ENCODE results near the gene QTRT2.
A peak's percentile ranks its signal among the peaks of the same experiment; 100 is the strongest.

Gene QTRT2

DNA sequence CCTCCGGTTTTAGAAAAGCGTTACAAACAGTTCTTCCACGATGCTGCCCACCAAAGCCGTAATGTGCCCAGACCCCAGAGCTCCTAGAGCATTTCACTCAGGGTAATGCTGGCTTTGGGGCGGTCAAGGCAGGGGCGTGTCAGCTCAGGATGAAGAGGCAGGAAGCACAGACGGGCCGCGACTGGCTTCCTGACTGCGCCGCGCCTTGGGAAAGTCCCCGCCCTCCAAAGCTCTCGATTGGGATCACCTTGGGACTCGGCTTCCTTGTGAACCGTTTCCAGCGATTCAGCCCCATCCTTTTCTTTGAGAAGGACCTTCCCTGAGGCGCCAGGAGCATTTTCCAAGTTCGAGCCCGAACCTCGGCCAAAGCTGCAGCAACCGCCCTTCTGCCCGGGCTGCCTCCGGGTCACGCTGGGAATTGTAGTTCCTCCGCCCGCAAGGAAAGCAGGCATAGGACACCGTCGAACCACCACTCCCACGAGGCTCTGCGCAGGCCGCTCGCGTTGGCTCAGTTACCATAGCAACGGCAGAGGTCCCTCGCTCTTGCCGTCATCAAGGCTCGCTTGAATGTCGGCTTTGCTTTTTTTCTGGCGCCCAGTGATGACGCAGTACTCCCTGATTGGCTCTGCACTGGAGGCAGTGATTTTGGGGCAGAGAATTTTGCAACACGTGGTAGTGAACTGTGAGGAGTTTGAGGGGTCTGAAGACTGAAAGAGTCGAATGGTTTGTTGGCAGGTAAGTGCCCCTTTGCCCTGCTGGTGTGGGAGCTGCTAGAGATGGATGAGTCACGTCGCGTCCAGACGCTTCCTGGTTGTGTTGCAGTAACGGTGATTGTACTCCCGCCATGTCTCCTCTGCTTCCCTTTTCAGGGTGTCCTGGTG is at the start of gene QTRT2, which contains the start of gene CCDC191:
QTRT2 (plus strand) TSS at position 608 of the 881 bp plus-strand sequence. CDS start 8,521 bp downstream, outside the sequence.
CCDC191 (minus strand) TSS at position 397 of the 881 bp plus-strand sequence; CDS start at position 337, 60 bp downstream.
- DNase-seq (ENCODE audit: low read depth in 3 of 3), result peak; percentile 96 to 98 (median 97)

DNA sequence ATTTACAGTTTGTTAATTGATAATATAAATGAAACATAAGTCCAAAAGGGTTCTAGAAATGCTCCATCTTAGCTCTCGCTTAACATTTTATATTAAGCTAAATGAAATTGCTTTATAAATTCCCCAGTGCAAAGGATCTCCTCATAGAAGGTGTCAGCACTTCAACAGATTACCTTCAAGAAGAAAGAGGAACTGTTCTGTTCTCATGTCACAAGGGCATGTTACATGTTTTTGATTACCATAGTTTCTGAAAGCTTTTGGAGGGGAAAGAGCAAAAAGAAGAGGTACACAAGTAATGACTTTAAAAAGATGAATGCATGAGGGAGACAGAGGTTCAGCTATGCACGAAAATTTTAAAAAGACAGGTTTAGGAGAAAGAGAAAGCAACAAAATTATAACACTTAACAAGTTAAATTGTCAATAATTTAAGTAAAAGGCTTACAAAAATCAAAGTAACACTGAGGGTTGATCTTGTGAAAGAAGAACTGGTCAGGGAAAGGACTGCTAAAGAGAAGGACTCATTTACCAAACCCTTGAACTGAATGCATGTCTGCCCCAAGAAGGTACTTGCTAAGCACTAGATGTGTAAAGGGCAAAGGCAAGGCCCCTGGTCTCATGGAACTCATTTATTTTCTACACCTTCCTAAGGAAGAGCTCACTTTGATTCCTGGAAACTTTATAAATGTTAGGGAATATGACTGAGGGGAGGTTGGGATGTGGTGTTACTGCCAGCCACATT is 45.3 kb upstream of the QTRT2 start:
- no peak for DNase-seq (ENCODE audit: low read depth in 3 of 3)

DNA sequence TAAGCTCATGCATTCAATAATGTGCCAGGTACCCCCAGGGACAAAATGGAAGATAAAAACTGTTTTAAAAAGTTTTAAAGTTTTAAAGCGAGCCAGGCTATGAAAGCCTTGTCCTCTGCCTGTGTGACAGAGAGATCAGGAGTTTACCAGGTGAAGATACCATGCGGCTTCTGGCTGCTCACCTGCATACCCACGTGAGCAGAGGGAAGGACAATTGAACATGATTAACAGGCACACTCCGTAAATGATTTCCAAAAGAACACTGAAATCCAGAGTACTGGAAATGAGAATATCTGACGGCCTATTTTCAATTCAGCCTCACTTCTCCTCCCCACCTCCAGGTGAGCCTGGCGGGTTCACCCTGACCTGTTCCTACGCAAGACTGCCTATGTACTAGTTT is 42.3 kb upstream of the QTRT2 start:
- DNase-seq (ENCODE audit: low read depth in 3 of 3), result no peak

DNA sequence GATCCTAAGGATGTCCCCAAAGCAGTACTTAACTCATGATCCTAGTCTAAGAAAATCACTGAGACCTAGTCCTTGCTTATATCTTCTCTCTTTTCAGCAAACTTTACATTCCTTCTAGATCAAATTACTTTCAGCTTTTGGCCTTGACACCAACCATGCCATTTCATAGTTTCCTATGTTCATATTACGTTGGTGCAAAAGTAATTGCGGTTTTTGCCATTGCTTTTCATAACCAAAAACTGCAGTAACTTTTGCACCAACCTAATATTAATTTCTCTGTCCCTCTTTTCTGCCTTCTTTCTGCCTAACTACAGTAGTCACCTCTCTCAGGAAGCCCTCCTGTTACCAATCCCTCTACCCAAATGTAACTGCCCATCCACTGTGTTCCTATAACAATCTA is 37.1 kb upstream of the QTRT2 start:
- no peak for DNase-seq (ENCODE audit: low read depth in 3 of 3)

DNA sequence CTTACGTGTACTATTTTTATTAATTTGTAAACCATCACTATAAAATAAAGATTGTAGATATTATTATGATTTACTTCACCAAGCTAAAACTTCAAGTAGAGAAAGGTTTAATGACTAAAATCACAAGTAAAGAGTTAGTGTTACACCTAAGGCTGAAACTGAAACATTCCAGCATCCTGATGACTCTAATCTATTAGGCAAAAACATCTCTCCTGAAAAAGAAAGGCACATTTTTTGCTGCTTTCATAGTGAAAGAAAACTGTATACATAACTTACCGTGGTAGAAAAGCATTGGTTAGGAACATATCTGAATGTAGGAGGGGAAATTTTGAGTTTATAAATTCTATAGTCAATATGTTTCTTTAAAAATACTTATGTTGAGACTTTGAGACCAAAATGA is 35.6 kb upstream of the QTRT2 start:
- no peak for DNase-seq (ENCODE audit: low read depth in 3 of 3)

DNA sequence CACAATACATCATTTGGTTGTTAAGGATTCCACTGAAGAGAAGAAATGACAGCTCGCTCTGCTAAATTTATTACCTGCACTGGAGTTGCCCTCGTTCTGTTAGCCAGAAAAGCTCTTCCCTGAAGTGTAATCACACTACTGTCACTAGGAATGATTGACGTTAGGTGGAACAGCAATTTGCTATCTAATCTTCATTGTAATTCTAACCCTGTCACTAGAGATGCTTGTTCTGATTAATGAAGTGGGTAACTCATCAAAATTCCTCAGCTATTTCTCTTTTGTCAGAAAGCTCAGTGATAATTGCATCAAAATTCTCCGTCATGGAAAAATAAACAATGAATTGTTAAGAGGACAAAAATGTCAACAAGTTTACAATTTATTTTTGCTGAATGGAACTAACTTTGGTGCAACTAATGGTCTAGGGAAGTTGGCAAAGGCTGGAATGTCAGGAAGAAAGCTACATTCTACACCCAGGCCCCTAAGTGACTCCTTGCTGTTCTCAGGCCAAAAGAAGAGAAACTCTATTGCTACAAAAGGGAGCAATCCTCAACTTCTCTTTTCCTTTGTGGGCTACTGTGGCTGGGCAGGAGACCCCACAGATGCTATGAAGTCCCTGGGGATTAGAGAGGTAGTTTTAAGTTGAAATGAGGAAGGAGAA is 34.3 kb upstream of the QTRT2 start:
- DNase-seq (ENCODE audit: low read depth in 3 of 3), result no peak

DNA sequence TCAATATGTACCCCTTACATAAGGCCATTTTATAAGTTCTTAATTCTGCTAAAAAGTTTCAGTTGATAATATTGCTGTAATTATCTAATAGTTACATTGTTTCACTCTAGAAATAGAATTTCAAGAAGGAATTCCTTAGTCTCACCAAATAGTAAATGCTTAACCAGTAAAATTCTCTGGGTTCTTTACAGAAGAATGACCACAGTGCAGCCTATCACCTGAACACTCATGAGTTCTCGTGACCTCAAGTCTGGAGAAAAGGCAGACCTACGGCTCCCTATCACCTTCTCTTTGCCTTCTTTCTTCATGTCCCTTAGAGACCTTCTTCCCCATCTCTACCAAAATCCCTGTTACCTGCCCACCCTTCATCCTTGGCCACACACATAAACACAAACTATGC is 31.1 kb upstream of the QTRT2 start:
- DNase-seq (ENCODE audit: low read depth in 3 of 3), result no peak

DNA sequence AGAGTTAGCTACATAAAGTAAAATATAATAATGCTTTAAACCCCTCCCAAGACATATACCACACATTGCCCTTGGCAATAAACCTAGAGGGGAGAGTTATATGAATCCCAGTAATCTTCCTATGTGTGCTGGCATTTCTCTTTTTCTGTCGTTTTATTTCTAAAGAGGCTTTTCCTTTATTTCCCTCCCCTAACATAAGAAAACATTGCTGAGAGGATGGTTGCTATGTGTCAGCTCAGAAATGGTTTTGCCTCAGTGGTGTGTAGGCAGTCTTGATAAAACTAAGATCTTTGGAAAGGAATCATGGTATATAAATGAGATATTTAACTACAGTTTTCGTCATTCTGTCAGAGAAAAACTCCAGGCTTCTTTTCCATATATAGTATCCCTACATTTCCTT is 30.2 kb upstream of the QTRT2 start:
- no peak for DNase-seq (ENCODE audit: low read depth in 3 of 3)

DNA sequence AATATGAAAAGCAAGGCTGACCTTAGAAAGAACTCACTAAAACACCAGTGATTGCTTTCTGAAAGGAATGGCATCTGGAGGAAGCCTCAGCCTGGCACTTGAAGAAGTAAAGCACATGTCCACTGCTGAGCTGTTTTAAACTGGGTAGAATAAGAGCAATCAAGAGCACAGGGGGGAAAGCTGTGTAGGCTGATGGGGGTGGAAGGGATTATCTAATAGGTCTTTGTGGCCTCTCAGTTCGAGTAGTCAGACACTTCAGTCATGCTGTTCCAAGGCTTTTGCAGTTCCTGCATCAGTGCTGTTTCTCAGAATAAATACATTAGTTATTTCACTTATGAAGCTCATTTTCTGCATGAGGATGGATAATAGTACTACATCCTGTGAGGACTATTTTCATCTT is 22.8 kb upstream of the QTRT2 start:
- no peak for DNase-seq (ENCODE audit: low read depth in 3 of 3)

DNA sequence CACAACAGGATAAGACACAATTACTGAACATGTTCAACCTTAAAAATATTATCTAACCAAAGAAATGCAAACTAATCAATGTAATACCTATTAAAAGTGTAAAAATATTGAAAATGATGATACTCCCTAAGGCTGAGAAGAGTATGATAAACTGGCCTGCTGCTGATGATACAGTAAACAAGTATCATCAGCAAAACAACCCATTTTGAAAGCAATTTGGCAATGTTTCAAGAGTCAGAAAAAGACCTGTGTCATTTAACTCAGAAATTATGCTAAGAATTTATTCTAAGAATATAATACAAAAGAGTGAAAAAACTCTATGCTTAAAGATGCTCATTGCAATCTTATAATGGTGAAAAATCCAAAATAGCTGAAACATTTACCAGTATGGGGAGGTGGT is 22.3 kb upstream of the QTRT2 start:
- DNase-seq (ENCODE audit: low read depth in 3 of 3), result no peak

DNA sequence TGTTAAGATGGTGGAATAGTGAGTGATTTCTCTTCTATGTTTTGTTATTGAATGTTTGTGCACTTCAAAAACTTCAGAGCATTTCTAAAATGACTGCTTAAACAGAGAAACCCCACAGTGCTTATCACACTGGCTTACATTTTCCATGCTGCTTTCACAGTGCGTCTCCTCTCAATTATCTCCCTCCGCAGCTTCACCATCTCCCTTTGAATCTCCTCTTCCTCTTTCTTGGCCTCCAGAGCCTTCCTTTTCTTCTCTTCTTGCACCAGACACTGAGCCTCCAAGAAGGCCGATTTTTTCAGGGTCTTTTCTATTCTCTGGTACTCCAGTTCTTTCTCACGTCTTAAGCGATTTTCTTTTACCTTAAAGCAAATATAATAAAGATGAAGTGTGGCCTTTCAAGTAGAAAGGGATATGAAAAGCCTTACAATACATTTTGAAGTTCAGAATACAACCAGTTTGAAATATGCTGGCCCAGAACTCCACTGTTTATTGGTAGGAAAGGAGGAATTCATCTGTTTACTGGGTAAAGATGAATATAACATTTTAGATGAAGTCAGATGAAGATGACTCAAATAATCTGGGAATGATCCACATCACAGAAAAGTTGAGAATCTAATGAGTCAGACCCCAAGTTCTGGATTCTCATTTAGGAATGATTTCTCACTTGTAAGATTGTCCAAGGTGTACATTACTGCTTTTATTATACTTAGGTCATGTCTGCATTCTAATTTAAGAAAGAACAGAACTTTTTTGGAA is 21.6 kb upstream of the QTRT2 start:
- DNase-seq (ENCODE audit: low read depth in 3 of 3), result no peak

DNA sequence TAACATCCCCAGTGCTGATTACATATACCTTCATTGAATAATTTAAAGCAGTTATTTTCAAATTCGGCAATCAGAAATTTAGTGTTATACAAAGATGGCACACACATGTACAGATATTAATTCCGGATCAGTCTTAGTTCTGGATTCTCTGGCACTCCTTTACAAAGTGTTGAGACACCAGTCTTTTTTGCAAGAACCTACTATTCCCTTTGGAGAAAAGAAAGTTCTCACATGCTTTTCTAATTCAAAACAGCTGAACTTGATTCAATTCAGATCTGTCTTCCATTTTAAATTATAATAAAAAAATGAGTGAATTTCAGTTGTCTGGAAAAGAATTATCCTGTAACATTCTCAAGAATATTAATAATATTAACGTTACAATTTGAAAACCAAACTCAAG is 20.6 kb upstream of the QTRT2 start:
- DNase-seq (ENCODE audit: low read depth in 3 of 3), result no peak

DNA sequence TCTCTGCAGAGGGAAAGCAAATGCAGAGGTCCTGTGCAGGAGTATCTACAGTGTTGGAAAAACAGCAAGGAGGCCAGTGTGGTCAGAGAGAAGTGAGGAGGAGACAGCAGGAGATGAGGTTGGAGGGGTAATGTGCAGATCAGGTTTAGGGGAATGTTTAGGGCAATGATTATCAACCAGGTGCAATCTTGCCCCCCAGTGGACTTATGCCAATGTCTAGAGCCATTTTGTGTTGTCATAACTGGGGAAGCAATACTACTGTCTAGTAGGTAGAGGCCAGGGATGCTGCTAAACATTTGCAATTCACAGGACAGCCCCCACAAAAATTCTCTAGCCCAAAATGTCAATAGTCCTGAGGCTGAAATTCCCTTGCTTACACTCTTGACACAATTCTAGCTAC is 13.3 kb upstream of the QTRT2 start:
- no peak for DNase-seq (ENCODE audit: low read depth in 3 of 3)

DNA sequence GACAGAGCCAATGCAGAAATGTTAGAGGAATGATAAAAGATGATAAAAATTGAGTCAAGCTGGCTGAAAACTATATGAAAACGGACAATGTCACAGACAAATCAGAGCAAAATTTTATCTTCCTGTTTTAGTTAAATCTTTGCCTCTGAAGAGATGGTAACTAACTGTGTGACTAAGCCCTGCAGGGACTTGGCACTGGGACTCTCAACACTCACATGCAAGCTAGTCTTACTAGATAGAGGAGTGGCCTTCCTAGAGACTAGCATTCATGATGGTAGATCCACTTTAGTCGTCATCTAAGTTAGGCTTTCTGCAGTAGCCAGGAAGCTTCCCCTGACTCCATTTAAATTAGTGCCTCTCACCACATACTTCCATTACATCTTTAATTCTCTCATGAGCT is 4.3 kb upstream of the QTRT2 start:
- DNase-seq (ENCODE audit: low read depth in 3 of 3), result no peak

DNA sequence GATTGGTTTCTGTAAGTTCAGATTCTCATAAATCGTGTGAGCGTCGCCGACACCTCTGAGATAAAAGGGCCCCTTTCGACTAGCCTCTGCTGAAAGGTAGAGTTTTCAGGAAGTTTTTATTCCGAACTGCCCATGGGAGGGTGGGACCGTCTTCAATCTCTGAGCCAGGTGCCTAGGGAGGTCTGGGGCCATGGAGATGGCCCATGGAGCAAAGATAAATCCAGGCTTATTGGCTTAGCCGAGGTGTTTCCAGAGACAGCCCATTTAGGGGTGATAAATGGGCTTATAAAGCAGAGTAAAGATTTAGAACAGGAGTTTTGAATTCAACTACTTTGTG is 442 bp downstream of the QTRT2 start:
- peak in 1 of 3 donors; percentile 1 for DNase-seq (ENCODE audit: low read depth in 3 of 3)

DNA sequence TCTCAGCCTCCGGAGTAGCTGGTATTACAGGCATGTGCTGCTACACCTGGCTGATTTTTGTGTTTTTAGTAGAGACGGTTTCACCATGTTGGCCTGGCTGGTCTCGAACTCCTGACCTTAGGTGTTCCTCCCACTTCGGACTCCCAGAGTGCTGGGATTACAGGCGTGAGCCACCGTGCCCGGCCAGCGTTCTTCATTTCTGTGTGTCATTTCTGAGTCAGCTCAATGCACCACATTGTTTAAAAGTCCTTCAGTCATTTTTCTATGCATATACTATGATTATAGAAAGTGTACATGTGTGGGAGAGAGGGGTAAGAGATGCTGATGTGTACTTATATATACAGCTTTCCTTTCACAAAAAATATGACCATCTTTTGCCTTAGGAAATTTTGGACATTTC is 2.1 kb downstream of the QTRT2 start:
- DNase-seq (ENCODE audit: low read depth in 3 of 3), result no peak

DNA sequence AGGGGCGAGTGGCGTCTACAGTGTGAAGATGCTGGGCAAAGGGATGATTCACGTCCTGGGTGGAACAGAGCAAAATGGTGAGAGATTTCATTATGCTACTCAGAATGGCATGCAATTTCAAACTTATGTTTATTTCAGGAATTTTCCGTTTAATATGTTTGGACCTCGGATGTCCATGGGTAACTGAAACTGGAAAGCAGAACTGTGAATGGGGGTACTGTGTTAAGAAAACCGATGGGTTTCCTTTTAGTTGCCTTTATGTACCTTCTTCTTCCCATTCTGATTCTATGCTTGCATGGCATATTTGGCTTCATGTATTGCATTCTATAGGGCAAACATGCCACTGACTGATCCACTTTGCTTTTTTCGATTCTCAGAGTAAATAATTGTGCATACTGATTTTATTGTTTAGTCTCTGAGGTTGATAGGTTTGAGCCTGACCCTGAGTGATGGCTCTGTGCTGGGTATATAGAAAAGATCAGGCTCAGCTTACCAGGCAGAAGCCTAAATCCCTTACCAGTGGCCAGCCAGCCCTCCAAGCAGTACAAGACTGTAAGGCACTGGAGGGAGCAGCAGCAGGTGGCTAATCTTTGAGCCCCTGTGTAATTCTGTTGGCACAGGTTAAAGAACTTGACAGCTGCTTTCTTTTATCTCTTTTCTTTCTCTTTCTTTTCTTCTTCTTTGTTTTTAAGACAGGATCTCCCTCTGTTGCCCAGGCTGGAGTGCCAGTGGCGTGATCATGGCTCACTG is 4.5 kb downstream of the QTRT2 start:
- no peak for DNase-seq (ENCODE audit: low read depth in 3 of 3)

DNA sequence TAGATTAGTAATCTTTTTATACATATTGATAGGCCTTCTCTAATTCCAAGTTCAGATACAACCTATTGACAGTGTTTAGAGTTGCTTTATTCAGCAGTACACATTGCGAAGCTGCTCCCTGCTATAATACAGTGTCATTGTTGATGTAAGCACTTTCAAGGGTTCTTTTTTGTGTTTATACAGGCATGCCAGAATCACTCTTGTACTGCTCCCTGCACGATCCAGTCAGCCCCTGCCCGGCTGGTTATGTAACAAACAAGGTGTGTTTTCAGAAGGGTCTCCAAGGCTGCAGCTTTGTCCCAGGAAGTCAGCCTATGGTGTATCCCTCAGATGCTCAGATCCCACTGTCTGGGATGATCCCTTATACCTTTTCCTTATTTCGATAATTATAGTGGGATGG is 11.3 kb downstream of the QTRT2 start:
- DNase-seq (ENCODE audit: low read depth in 3 of 3), result no peak

DNA sequence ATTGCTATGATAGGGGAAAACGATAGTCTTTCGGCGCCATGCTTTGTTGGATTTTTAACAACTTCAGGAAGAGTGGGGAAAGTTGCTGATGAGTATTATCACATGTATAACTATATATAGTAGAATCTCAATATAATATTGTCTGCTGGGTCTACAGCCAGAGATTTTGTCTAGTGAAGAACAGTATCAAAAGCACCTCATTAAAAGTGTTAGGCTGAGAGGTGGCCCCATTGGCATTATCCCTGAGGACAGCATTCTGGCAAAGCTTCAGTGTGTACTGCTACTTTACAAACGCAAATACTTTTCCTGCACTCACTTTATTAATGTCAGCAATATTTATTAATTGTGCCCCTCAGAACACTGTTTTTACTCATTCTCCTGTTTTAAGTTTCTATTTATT is 11.8 kb downstream of the QTRT2 start:
- DNase-seq (ENCODE audit: low read depth in 3 of 3), result no peak

DNA sequence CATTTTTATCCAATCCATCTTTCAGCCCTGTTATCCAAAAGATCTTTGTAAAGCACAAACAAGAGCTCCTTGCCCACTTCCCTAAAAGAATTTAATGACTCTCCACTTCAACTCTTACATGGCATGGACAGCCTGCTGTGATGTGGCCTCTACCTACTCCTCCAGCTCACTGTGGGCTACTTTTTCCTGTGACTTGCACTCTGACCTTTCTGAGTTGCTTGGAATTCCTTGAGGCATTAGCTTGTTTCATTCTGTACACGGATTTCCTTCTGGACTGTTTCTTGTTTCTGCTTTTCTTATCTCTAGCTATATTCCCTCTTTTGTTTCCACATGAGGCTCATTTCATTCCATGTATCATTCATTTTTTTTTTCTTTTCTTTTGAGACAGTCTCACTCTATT is 15.2 kb downstream of the QTRT2 start:
- no peak for DNase-seq (ENCODE audit: low read depth in 3 of 3)

DNA sequence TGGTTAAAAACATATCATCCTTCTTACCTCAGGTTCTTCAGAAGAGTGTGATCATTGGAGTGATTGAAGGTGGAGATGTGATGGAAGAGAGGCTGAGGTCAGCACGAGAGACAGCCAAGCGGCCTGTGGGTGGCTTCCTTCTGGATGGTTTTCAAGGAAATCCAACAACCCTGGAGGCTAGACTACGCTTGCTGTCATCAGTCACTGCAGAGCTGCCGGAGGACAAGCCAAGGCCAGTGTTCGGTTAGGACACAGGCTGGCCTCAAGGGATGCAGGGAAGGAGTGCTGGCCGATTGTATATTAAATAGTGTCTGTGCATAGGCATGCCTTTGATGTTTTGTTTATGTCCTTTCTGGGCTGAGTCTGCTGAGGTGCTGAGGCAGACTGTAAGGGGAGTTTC is 20.2 kb downstream of the QTRT2 start:
- no peak for DNase-seq (ENCODE audit: low read depth in 3 of 3)

Measured in stimulated activated CD4-positive, alpha-beta T cell treated with anti-CD3 and anti-CD28 coated beads, TNF-alpha, amount 100 ng/mL, for 48 hours (primary cell).